Measurements from ENCODE around the gene SMARCA2. TPM values are rescaled to one million over a fixed set of nuclear protein-coding genes. Genes with fewer than 3 reads are reported as not detected.

The SMARCA2 gene
- total RNA-seq, 1 experiment from 2014 or later, result 27.9 TPM

- DNase-seq (no peak), ATAC-seq (no peak)
- no peak overlapping the region for H3K27ac ChIP-seq (ENCODE audit: low read length)
- H3K4me1 ChIP-seq (ENCODE audit: insufficient read depth, low read length), result no peaks in the 10 kb centered on the region
- no peaks in the 10 kb centered on the region for H3K36me3 ChIP-seq (ENCODE audit: low read depth, low read length)
- TF ChIP-seq EZH2phosphoT487 (IDR thresholded peaks at IDR 0.05; ENCODE audit: borderline replicate concordance, low read length), result no peak
- TF ChIP-seq, protein P1, sequence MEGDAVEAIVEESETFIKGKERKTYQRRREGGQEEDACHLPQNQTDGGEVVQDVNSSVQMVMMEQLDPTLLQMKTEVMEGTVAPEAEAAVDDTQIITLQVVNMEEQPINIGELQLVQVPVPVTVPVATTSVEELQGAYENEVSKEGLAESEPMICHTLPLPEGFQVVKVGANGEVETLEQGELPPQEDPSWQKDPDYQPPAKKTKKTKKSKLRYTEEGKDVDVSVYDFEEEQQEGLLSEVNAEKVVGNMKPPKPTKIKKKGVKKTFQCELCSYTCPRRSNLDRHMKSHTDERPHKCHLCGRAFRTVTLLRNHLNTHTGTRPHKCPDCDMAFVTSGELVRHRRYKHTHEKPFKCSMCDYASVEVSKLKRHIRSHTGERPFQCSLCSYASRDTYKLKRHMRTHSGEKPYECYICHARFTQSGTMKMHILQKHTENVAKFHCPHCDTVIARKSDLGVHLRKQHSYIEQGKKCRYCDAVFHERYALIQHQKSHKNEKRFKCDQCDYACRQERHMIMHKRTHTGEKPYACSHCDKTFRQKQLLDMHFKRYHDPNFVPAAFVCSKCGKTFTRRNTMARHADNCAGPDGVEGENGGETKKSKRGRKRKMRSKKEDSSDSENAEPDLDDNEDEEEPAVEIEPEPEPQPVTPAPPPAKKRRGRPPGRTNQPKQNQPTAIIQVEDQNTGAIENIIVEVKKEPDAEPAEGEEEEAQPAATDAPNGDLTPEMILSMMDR (conservative IDR thresholded peaks at IDR 0.05; ENCODE audit: low read depth, low read length), result no peak
- TF ChIP-seq EZH2 (IDR thresholded peaks at IDR 0.05; ENCODE audit: low read length, unreplicated experiment), result no peak
- H3K9ac ChIP-seq (ENCODE audit: low read length), result no peak overlapping the region
- H3F3A ChIP-seq (ENCODE audit: low read length, unreplicated experiment), result no peaks in the 10 kb centered on the region
- H2AFZ ChIP-seq (ENCODE audit: low read length), result no peak overlapping the region
- H3K4me2 ChIP-seq (ENCODE audit: low read length), result no peak overlapping the region
- H3K9me3 ChIP-seq (ENCODE audit: low read length), result no peaks in the 10 kb centered on the region
- POLR2A ChIA-PET (ENCODE audit: unreplicated experiment), result no interaction called here
- H3K9me2 ChIP-seq (replicated peaks; ENCODE audit: low read length), result no peaks in the 10 kb centered on the region
- no TSS peak for BruUV-seq (replicated peaks)
- no peak overlapping the region for H3K4me3 ChIP-seq (ENCODE audit: low read length)
- no peaks in the 10 kb centered on the region for H3K79me2 ChIP-seq (ENCODE audit: low read length)
- CTCF ChIA-PET, result no interaction called here
- H4K20me1 ChIP-seq (ENCODE audit: low read length), result no peaks in the 10 kb centered on the region
- intact Hi-C loops (cut with micrococcal nuclease), result no loop called here
- H3K27me3 ChIP-seq (ENCODE audit: low read length), result peaks cover 16% of the 10 kb centered on the region; the same call in 1 of the 2 replicates
Measured at GRCh38 chr9:1977026-1977425, 38.1 kb upstream of the SMARCA2 start.

GRCh38 chr9:1978941-1979340, 36.2 kb upstream of the SMARCA2 start:
- Histone ChIP-seq H2AFZ (ENCODE audit: low read length) (no peak overlapping the region), H3K9me3 (ENCODE audit: low read length) (no peaks in the 10 kb centered on the region), H3K36me3 (ENCODE audit: low read depth, low read length) (no peaks in the 10 kb centered on the region), H3F3A (ENCODE audit: low read length, unreplicated experiment) (no peaks in the 10 kb centered on the region), H3K9me2 (replicated peaks; ENCODE audit: low read length) (no peaks in the 10 kb centered on the region), H3K9ac (ENCODE audit: low read length) (no peak overlapping the region), H3K4me2 (ENCODE audit: low read length) (no peak overlapping the region), H4K20me1 (ENCODE audit: low read length) (no peaks in the 10 kb centered on the region), H3K27ac (ENCODE audit: low read length) (no peak overlapping the region), H3K27me3 (ENCODE audit: low read length) (peaks cover 16% of the 10 kb centered on the region; the same call in 1 of the 2 replicates), H3K4me1 (ENCODE audit: insufficient read depth, low read length) (no peaks in the 10 kb centered on the region), H3K79me2 (ENCODE audit: low read length) (no peaks in the 10 kb centered on the region), H3K4me3 (ENCODE audit: low read length) (no peak overlapping the region)
- ATAC-seq (no peak), DNase-seq (no peak)
- TF ChIP-seq EZH2phosphoT487 (IDR thresholded peaks at IDR 0.05; ENCODE audit: borderline replicate concordance, low read length) (no peak), EZH2 (IDR thresholded peaks at IDR 0.05; ENCODE audit: low read length, unreplicated experiment) (no peak)
- ChIA-PET CTCF (no interaction called here), POLR2A (ENCODE audit: unreplicated experiment) (no interaction called here)
- no TSS peak for BruUV-seq (replicated peaks)
- intact Hi-C loops (cut with micrococcal nuclease), result no loop called here

DNA sequence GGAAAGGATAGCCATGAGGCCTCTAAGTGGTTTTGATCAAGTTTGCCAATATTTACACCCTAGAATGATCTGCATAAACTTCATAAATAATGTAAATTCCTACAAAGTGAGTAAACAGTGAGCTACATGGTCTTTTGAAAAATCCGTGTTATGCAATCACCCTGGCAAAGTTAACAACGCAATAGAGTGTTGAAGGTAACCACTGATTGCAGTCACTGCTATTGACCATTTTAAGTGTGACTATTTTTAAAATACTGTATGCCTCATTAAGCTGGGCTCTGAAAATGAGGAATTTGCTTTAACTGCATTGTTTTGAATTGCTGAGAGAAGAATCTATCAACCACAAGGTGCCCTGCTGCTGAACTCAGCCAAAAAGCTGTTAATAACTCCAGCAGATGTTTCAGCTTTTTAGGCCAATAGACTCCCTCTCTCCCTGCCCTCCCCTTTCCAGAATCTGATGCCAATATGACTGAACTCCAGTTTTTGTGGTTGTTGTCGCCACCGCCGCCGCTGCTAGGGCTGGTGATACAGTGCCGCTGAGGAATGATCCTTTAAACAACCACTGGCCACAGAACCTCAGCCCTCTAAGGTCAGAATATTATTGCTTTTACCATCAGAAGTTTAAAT, 35.3 kb upstream of the SMARCA2 start:
- Histone ChIP-seq H3K36me3 (ENCODE audit: low read depth, low read length) (no peaks in the 10 kb centered on the region), H3K27me3 (ENCODE audit: low read length) (peaks cover 21% of the 10 kb centered on the region; the same call in 1 of the 2 replicates), H3K4me2 (ENCODE audit: low read length) (no peak overlapping the region), H3K27ac (ENCODE audit: low read length) (no peak overlapping the region), H3K4me1 (ENCODE audit: insufficient read depth, low read length) (no peaks in the 10 kb centered on the region), H2AFZ (ENCODE audit: low read length) (no peak overlapping the region), H3K9ac (ENCODE audit: low read length) (no peak overlapping the region), H3K4me3 (ENCODE audit: low read length) (no peak overlapping the region), H4K20me1 (ENCODE audit: low read length) (no peaks in the 10 kb centered on the region), H3K9me3 (ENCODE audit: low read length) (no peaks in the 10 kb centered on the region), H3F3A (ENCODE audit: low read length, unreplicated experiment) (no peaks in the 10 kb centered on the region), H3K79me2 (ENCODE audit: low read length) (no peaks in the 10 kb centered on the region), H3K9me2 (replicated peaks; ENCODE audit: low read length) (no peaks in the 10 kb centered on the region)
- no TSS peak for BruUV-seq (replicated peaks)
- TF ChIP-seq EZH2 (IDR thresholded peaks at IDR 0.05; ENCODE audit: low read length, unreplicated experiment), result no peak
- TF ChIP-seq, protein P1 (conservative IDR thresholded peaks at IDR 0.05; ENCODE audit: low read depth, low read length), result no peak
- no peak for TF ChIP-seq EZH2phosphoT487 (IDR thresholded peaks at IDR 0.05; ENCODE audit: borderline replicate concordance, low read length)
- CTCF ChIA-PET, result no interaction called here
- intact Hi-C loops (cut with micrococcal nuclease), result no loop called here
- POLR2A ChIA-PET (ENCODE audit: unreplicated experiment), result no interaction called here
- DNase-seq, result no peak
- no peak for ATAC-seq

All from PC-3 (cell line).